Measurements from ENCODE around the gene C1S. TPM values are rescaled to one million over a fixed set of nuclear protein-coding genes. Genes with fewer than 3 reads are reported as not detected.
A peak's percentile ranks its signal among the peaks of the same experiment; 100 is the strongest.

The C1S gene
- total RNA-seq, 1 donor from 2014 or later, result 541 TPM

GRCh38 chr12:7058163-7058845, 2.2 kb upstream of the C1S start:
- no peak overlapping the region for H3K27ac ChIP-seq
- TF ChIP-seq CTCF (IDR thresholded peaks at IDR 0.05) (no peak), POLR2A (IDR thresholded peaks at IDR 0.05) (no peak), POLR2AphosphoS5 (IDR thresholded peaks at IDR 0.05; ENCODE audit: insufficient read depth in 1 of 2, low read depth in 1 of 2) (no peak)
- no peak overlapping the region for H3K4me3 ChIP-seq
- no peaks in the 10 kb centered on the region for H3K36me3 ChIP-seq
- H3K4me1 ChIP-seq, result peaks cover 24% of the 10 kb centered on the region
- intact Hi-C loops (cut with DNase I), result no loop called here
- no peaks in the 10 kb centered on the region for H3K27me3 ChIP-seq
- no peak for DNase-seq (ENCODE audit: extremely low spot score in 2 of 2)
- no peaks in the 10 kb centered on the region for H3K9me3 ChIP-seq

- H3K4me1 ChIP-seq, result peaks cover 28% of the 10 kb centered on the region
Measured at GRCh38 chr12:7058850-7059395, 1.6 kb upstream of the C1S start.

GRCh38 chr12:7059780-7060179, 738 bp upstream of the C1S start:
- H3K9me3 ChIP-seq, result no peaks in the 10 kb centered on the region
- peaks cover 28% of the 10 kb centered on the region for H3K4me1 ChIP-seq
- H3K36me3 ChIP-seq, result no peaks in the 10 kb centered on the region
- peak overlapping the region; percentile 93 for H3K27ac ChIP-seq
- no peaks in the 10 kb centered on the region for H3K27me3 ChIP-seq
- TF ChIP-seq CTCF (IDR thresholded peaks at IDR 0.05) (no peak), POLR2AphosphoS5 (IDR thresholded peaks at IDR 0.05; ENCODE audit: insufficient read depth in 1 of 2, low read depth in 1 of 2) (no peak), POLR2A (IDR thresholded peaks at IDR 0.05) (no peak)
- no peak for DNase-seq (ENCODE audit: extremely low spot score in 2 of 2)
- intact Hi-C loops (cut with DNase I), result loop anchor here (1.0 to 2.0 kb wide), 2 partner anchors 33 to 49 kb away; partner anchors contain the start of genes C1R and C1RL
- peak overlapping the region in 1 of 2 donors; percentile 45 for H3K4me3 ChIP-seq

More at GRCh38 chr12:7058850-7059395, 1.6 kb upstream of the C1S start:
- Histone ChIP-seq H3K27me3 (no peaks in the 10 kb centered on the region), H3K4me3 (no peak overlapping the region), H3K27ac (no peak overlapping the region), H3K36me3 (no peaks in the 10 kb centered on the region), H3K9me3 (no peaks in the 10 kb centered on the region)
- TF ChIP-seq POLR2A (IDR thresholded peaks at IDR 0.05) (no peak), POLR2AphosphoS5 (IDR thresholded peaks at IDR 0.05; ENCODE audit: insufficient read depth in 1 of 2, low read depth in 1 of 2) (no peak), CTCF (IDR thresholded peaks at IDR 0.05) (no peak)
- intact Hi-C loops (cut with DNase I), result no loop called here
- DNase-seq (ENCODE audit: extremely low spot score in 2 of 2), result no peak

GRCh38 chr12:7061138-7061537, 620 bp downstream of the C1S start:
- Histone ChIP-seq H3K36me3 (peaks cover 0 to 8% of the 10 kb centered on the region in 2 donors), H3K27me3 (no peaks in the 10 kb centered on the region), H3K9me3 (no peaks in the 10 kb centered on the region), H3K27ac (peak overlapping the region; percentile 93), H3K4me3 (peak overlapping the region; percentile 44 to 45), H3K4me1 (peaks cover 28% of the 10 kb centered on the region)
- intact Hi-C loops (cut with DNase I), result loop anchor here (2.0 kb wide), 1 partner anchor 48 kb away; the partner anchor contains the start of gene C1RL
- TF ChIP-seq POLR2AphosphoS5 (IDR thresholded peaks at IDR 0.05; ENCODE audit: insufficient read depth in 1 of 2, low read depth in 1 of 2) (no peak), CTCF (IDR thresholded peaks at IDR 0.05) (peak in 1 of 3 experiments; percentile 7), POLR2A (IDR thresholded peaks at IDR 0.05) (no peak)
- DNase-seq (ENCODE audit: extremely low spot score in 2 of 2), result no peak

GRCh38 chr12:7061596-7061995, 1.1 kb downstream of the C1S start:
- Histone ChIP-seq H3K27ac (peak overlapping the region; percentile 93), H3K27me3 (no peaks in the 10 kb centered on the region), H3K4me1 (peaks cover 30% of the 10 kb centered on the region), H3K4me3 (peak overlapping the region; percentile 44 to 45), H3K36me3 (peaks cover 0 to 13% of the 10 kb centered on the region in 2 donors), H3K9me3 (no peaks in the 10 kb centered on the region)
- DNase-seq (ENCODE audit: extremely low spot score in 2 of 2), result no peak
- no peak for TF ChIP-seq CTCF (IDR thresholded peaks at IDR 0.05)
- TF ChIP-seq POLR2A (IDR thresholded peaks at IDR 0.05), result no peak
- TF ChIP-seq POLR2AphosphoS5 (IDR thresholded peaks at IDR 0.05; ENCODE audit: insufficient read depth in 1 of 2, low read depth in 1 of 2), result no peak
- intact Hi-C loops (cut with DNase I), result loop anchor here (2.0 kb wide), 1 partner anchor 47 kb away; the partner anchor contains the start of gene C1RL

Data from vagina (tissue), 2 donors.